Uterus (tissue), 2 donors: Measurements from ENCODE around the gene FMOD.

ENCODE experiments used
- CTCF ChIP-seq, 4 experiments: fragments of 200-600 bp in 2 of 4; fragments of 450-650 bp in 2 of 4; sonication (generic) in 2 of 4; IDR thresholded peaks; one replicate each; pipeline ENCODE4 v1.5.1; 2016 to 2019; ENCODE audit warnings: antibody characterized with exemption in 4 of 4, mild to moderate bottlenecking in 2 of 4, moderate library complexity in 1 of 4
- POLR2A ChIP-seq, 2 donors: fragments of 450-650 bp; IDR thresholded peaks; one replicate each; pipeline ENCODE4 v1.6.1; 2016; ENCODE audit warnings: antibody characterized with exemption in 2 of 2, mild to moderate bottlenecking in 1 of 2, moderate library complexity in 1 of 2

GRCh38 chr1:203388683-203389082 lies 37.8 kb upstream of the FMOD start:
- TF ChIP-seq CTCF (IDR thresholded peaks at IDR 0.05) (no peak), POLR2A (IDR thresholded peaks at IDR 0.05) (no peak)
